Measurements from ENCODE around the gene SLC66A3.
A peak's percentile ranks its signal among the peaks of the same experiment; 100 is the strongest.

Gene SLC66A3

DNA sequence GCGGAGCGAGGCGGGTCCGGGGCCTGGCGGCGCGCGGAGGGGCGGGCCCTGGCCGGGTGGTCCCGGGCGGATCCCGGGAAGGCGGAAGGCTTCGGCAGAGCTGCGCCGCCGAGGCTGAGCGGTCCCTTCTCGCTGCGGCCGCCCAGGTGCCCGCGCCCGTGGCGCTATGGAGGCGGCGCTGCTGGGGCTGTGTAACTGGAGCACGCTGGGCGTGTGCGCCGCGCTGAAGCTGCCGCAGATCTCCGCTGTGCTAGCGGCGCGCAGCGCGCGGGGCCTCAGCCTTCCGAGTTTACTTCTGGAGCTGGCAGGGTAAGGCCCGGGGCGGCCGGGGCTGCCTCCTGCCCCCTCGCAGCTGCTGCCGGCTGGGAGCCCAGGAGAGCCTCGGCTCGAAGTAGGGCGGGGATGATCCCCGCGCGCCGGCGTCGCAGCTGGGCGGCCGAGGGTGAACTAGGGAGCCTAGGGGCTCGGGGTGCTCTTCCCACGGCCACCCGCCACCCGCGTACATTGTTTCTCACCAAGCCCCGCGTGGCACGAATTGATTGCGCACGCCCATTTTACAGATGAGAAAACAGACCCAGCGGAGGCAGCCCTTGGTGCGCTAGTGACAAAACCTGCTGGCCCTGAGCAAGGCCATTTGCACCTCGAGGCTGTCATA, at the start of gene SLC66A3:
Gene SLC66A3, plus strand, starts transcription at position 87 of the 655 bp plus-strand sequence. Its CDS starts 80 bp downstream, at position 167.
- Mint-ChIP-seq H3K36me3 (ENCODE audit: low read depth) (no peaks in the 10 kb centered on the region), H3K27ac (no peak within 1 kb of the TSS), H3K4me1 (peaks cover 23% of the 10 kb centered on the region), H3K27me3 (ENCODE audit: low read depth, poor library complexity) (peaks cover 51% of the 10 kb centered on the region), H3K9me3 (no peaks in the 10 kb centered on the region), H3K4me3 (peak within 1 kb of the TSS; percentile 72)
- TF ChIP-seq, protein P1, sequence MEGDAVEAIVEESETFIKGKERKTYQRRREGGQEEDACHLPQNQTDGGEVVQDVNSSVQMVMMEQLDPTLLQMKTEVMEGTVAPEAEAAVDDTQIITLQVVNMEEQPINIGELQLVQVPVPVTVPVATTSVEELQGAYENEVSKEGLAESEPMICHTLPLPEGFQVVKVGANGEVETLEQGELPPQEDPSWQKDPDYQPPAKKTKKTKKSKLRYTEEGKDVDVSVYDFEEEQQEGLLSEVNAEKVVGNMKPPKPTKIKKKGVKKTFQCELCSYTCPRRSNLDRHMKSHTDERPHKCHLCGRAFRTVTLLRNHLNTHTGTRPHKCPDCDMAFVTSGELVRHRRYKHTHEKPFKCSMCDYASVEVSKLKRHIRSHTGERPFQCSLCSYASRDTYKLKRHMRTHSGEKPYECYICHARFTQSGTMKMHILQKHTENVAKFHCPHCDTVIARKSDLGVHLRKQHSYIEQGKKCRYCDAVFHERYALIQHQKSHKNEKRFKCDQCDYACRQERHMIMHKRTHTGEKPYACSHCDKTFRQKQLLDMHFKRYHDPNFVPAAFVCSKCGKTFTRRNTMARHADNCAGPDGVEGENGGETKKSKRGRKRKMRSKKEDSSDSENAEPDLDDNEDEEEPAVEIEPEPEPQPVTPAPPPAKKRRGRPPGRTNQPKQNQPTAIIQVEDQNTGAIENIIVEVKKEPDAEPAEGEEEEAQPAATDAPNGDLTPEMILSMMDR (IDR thresholded peaks at IDR 0.05) = no peak
- no peak for DNase-seq

DNA sequence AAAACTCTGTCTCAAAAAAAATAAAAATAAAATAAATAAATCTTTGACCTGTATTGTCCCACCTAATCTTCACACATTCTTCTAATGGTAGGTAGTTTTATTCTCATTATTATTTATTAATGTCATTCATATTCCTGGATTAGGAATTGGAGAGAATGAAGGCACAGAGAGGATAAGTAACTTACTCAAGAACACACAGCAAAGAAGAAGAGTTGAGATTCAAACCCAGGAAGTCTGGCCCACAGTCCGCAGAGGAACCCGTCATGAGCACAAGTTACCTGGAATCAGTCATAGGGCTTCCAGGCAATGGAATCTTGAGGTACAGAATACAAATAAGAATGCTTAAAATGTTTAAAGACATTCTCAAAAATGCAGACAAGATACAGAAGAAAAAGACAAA, 46.3 kb upstream of the SLC66A3 start:
- Mint-ChIP-seq H3K27ac (no peak overlapping the region), H3K27me3 (ENCODE audit: low read depth, poor library complexity) (peaks cover 40% of the 10 kb centered on the region), H3K36me3 (ENCODE audit: low read depth) (no peaks in the 10 kb centered on the region), H3K9me3 (peaks cover 11% of the 10 kb centered on the region), H3K4me3 (no peak overlapping the region), H3K4me1 (no peaks in the 10 kb centered on the region)
- TF ChIP-seq, protein P1 (IDR thresholded peaks at IDR 0.05) = no peak
- DNase-seq = no peak

DNA sequence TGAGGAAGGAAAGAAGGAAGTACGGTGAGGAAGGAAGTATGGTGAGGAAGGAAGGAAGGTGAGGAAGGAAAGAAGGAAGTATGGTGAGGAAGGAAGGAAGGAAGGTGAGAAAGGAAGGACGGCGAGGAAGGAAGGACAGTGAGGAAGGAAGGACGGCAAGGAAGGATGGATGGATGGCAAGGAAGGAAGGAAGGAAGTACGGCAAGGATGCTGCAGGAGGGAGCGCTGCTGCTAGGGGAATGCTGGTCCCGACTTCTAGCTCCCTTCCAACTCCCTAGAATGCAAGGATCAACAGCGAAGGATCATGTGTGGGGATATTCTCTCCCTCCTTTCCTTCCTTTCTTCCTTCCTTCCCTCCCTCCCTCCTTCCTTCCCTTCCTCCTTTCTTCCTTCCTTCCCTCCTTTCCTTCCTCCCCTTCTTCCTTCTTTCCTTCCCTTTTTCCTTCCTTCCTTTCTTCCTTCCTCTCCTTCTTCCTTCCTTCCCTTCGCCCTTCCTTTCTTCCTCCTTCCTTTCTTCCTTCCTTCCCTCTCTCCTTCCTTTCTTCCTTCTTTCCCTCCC, 42.3 kb upstream of the SLC66A3 start:
- Mint-ChIP-seq H3K4me1 (no peaks in the 10 kb centered on the region), H3K27me3 (ENCODE audit: low read depth, poor library complexity) (peaks cover 57% of the 10 kb centered on the region), H3K36me3 (ENCODE audit: low read depth) (no peaks in the 10 kb centered on the region), H3K4me3 (no peak overlapping the region), H3K27ac (no peak overlapping the region), H3K9me3 (peaks cover 11% of the 10 kb centered on the region)
- TF ChIP-seq, protein P1 (IDR thresholded peaks at IDR 0.05) = no peak
- no peak for DNase-seq

DNA sequence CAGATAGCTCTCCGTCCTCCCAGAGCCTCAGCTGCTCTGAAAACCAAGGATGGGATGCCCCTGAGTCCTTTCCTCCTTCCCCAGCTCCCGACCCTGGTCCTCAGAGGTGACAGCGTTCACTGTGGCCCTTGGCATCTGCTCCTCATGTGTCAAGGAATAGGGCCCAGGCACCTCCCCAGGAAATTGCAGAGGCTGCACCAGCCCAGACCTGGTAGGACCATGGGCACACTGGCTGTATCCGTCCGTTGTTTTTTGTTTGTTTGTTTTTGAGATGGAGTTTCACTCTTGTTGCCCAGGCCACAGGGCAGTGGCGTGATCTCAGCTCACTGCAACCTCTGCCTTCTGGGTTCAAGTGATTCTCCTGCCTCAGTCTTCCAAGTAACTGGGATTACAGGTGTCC, 37.5 kb upstream of the SLC66A3 start:
- H3K27ac Mint-ChIP-seq = no peak overlapping the region
- peaks cover 2% of the 10 kb centered on the region for H3K9me3 Mint-ChIP-seq
- no peak overlapping the region for H3K4me3 Mint-ChIP-seq
- peaks cover 14% of the 10 kb centered on the region for H3K4me1 Mint-ChIP-seq
- TF ChIP-seq, protein P1 (IDR thresholded peaks at IDR 0.05) = no peak
- H3K27me3 Mint-ChIP-seq (ENCODE audit: low read depth, poor library complexity) = peaks cover 59% of the 10 kb centered on the region
- no peak for DNase-seq
- no peaks in the 10 kb centered on the region for H3K36me3 Mint-ChIP-seq (ENCODE audit: low read depth)

DNA sequence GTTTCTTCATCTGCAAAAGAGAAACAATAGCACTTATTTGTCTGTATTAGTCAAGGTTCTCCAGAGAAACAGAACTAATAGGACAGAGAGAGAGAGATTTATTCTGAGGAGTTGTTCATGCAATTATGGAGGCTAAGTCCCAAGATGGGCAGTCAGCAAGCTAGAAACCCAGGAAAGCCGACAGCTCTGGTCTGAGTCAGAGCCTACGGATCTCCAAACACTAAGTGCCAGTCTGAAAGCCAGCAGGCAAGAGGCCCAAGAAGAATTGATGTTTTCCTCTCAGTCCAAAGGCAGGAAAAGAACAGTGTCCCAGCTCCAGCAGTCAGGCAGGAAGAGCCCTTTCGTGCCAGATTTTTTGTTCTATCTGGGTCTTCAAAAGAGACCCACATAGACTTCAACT, 36.5 kb upstream of the SLC66A3 start:
- Mint-ChIP-seq H3K27ac (no peak overlapping the region), H3K27me3 (ENCODE audit: low read depth, poor library complexity) (peaks cover 53% of the 10 kb centered on the region), H3K9me3 (no peaks in the 10 kb centered on the region), H3K4me3 (no peak overlapping the region), H3K4me1 (peaks cover 14% of the 10 kb centered on the region), H3K36me3 (ENCODE audit: low read depth) (no peaks in the 10 kb centered on the region)
- no peak for DNase-seq
- TF ChIP-seq, protein P1 (IDR thresholded peaks at IDR 0.05) = no peak
